ENCODE results near the gene FBXO45. TPM values are rescaled to one million over a fixed set of nuclear protein-coding genes. Genes with fewer than 3 reads are reported as not detected.

Gene FBXO45
- total RNA-seq, 1 donor from 2014 or later = 11.3 TPM

DNA sequence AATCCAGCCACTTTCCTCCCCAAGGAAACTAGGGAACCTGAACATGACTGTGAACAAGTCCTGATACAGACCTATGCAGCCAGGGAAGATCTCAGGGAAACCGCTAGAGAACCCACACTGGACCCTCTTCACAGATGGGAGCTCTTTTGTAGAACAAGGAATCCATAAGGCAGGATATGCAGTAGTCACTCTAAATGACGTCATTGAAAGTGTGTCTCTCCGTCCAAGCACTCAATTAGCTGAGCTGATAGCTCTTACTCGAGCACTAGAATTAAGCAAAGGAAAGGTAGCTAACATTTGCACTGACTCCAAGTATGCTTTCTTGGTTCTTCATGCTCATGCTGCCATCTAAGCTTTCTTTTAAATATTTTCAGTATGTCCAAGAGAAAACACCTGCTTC lies 43.3 kb upstream of the FBXO45 start:
- Histone ChIP-seq H3K27ac (ENCODE audit: low read depth, low read length) (no peak overlapping the region), H3K4me1 (ENCODE audit: insufficient read depth, low read length) (peaks cover 3% of the 10 kb centered on the region), H3K9ac (ENCODE audit: low read length) (no peak overlapping the region), H3K27me3 (ENCODE audit: insufficient read depth, low read length) (no peaks in the 10 kb centered on the region), H4K20me1 (ENCODE audit: insufficient read depth, low read length) (no peaks in the 10 kb centered on the region), H3K9me3 (ENCODE audit: insufficient read depth, low read depth, low read length) (peaks cover 4% of the 10 kb centered on the region), H2AFZ (ENCODE audit: low read depth, low read length) (no peak overlapping the region), H3K79me2 (ENCODE audit: insufficient read depth, low read length) (no peaks in the 10 kb centered on the region), H3K4me2 (ENCODE audit: low read length) (no peak overlapping the region), H3K36me3 (ENCODE audit: insufficient read depth, low read length) (no peaks in the 10 kb centered on the region), H3K4me3 (ENCODE audit: insufficient read depth, low read depth, low read length) (no peak overlapping the region)
- TF ChIP-seq CTCF (IDR thresholded peaks at IDR 0.05; ENCODE audit: insufficient read depth, low read depth, low read length) (no peak), EZH2 (IDR thresholded peaks at IDR 0.05; ENCODE audit: insufficient read depth, low read length) (no peak)
- no peaks in the 10 kb centered on the region for H3K27me3 Mint-ChIP-seq (ENCODE audit: low read depth, unreplicated experiment)
- no peak overlapping the region for H3K4me3 Mint-ChIP-seq (ENCODE audit: unreplicated experiment)
- DNase-seq (ENCODE audit: low read depth) = no peak
- H3K27ac Mint-ChIP-seq (ENCODE audit: unreplicated experiment) = no peak overlapping the region
- FAIRE-seq = no peak
- peaks cover 4% of the 10 kb centered on the region for H3K4me1 Mint-ChIP-seq (ENCODE audit: low read depth, unreplicated experiment)
- peaks cover 3% of the 10 kb centered on the region for H3K36me3 Mint-ChIP-seq (ENCODE audit: low read depth, unreplicated experiment)
- peaks cover 19% of the 10 kb centered on the region for H3K9me3 Mint-ChIP-seq (ENCODE audit: unreplicated experiment)

DNA sequence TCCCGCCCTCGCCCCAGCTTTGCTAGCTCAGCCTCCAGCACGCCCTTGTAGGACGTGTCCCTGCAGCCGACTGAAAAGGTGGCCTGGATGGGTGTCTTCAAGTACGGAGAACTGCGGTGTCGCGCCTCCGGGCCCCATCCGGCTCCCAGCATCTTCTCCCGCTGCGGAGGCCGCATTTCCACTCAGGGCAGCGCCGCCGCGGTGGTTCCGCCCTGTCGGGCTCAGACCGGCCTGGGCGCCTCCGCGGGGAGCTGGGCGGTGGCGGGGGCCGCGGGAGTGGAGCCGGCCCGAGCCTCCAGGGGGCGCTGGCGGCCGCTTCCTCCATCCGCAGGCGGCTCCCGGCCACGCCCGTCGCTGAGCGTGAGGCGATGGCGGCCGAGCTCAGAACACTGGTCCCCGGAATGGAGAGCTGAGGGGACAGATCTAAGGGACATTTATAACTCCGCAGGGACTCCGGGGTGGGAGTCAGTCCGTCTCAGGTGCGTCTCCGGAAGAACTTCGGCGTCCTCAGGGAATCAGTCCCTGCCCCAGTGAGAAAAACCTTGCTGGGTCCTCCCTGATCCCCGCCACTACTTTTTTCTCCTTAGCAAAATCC lies 39.7 kb upstream of the FBXO45 start:
- Histone ChIP-seq H3K36me3 (ENCODE audit: insufficient read depth, low read length) (no peaks in the 10 kb centered on the region), H4K20me1 (ENCODE audit: insufficient read depth, low read length) (no peaks in the 10 kb centered on the region), H3K4me2 (ENCODE audit: low read length) (peak overlapping the region; percentile 88), H2AFZ (ENCODE audit: low read depth, low read length) (peak overlapping the region; percentile 98), H3K79me2 (ENCODE audit: insufficient read depth, low read length) (no peaks in the 10 kb centered on the region), H3K9ac (ENCODE audit: low read length) (peak overlapping the region; percentile 77), H3K9me3 (ENCODE audit: insufficient read depth, low read depth, low read length) (no peaks in the 10 kb centered on the region), H3K27ac (ENCODE audit: low read depth, low read length) (no peak overlapping the region), H3K27me3 (ENCODE audit: insufficient read depth, low read length) (no peaks in the 10 kb centered on the region), H3K4me1 (ENCODE audit: insufficient read depth, low read length) (peaks cover 3% of the 10 kb centered on the region), H3K4me3 (ENCODE audit: insufficient read depth, low read depth, low read length) (peak overlapping the region; percentile 58)
- FAIRE-seq (no peak), DNase-seq (ENCODE audit: low read depth) (peak; percentile 31)
- peak overlapping the region; percentile 34 for H3K4me3 Mint-ChIP-seq (ENCODE audit: unreplicated experiment)
- peaks cover 18% of the 10 kb centered on the region for H3K9me3 Mint-ChIP-seq (ENCODE audit: unreplicated experiment)
- peaks cover 2% of the 10 kb centered on the region for H3K36me3 Mint-ChIP-seq (ENCODE audit: low read depth, unreplicated experiment)
- peaks cover 4% of the 10 kb centered on the region for H3K4me1 Mint-ChIP-seq (ENCODE audit: low read depth, unreplicated experiment)
- no peak for TF ChIP-seq EZH2 (IDR thresholded peaks at IDR 0.05; ENCODE audit: insufficient read depth, low read length)
- TF ChIP-seq CTCF (IDR thresholded peaks at IDR 0.05; ENCODE audit: insufficient read depth, low read depth, low read length) = peak; percentile 26
- no peaks in the 10 kb centered on the region for H3K27me3 Mint-ChIP-seq (ENCODE audit: low read depth, unreplicated experiment)
- H3K27ac Mint-ChIP-seq (ENCODE audit: unreplicated experiment) = no peak overlapping the region

GRCh38 chr3:196531418-196531817 lies 37.0 kb upstream of the FBXO45 start:
- Mint-ChIP-seq H3K36me3 (ENCODE audit: low read depth, unreplicated experiment) (peaks cover 2% of the 10 kb centered on the region), H3K4me3 (ENCODE audit: unreplicated experiment) (no peak overlapping the region), H3K4me1 (ENCODE audit: low read depth, unreplicated experiment) (peaks cover 4% of the 10 kb centered on the region), H3K27ac (ENCODE audit: unreplicated experiment) (no peak overlapping the region), H3K27me3 (ENCODE audit: low read depth, unreplicated experiment) (no peaks in the 10 kb centered on the region), H3K9me3 (ENCODE audit: unreplicated experiment) (peaks cover 11% of the 10 kb centered on the region)
- Histone ChIP-seq H3K4me1 (ENCODE audit: insufficient read depth, low read length) (peaks cover 3% of the 10 kb centered on the region), H3K9ac (ENCODE audit: low read length) (no peak overlapping the region), H3K79me2 (ENCODE audit: insufficient read depth, low read length) (no peaks in the 10 kb centered on the region), H4K20me1 (ENCODE audit: insufficient read depth, low read length) (no peaks in the 10 kb centered on the region), H3K27me3 (ENCODE audit: insufficient read depth, low read length) (no peaks in the 10 kb centered on the region), H3K9me3 (ENCODE audit: insufficient read depth, low read depth, low read length) (no peaks in the 10 kb centered on the region), H3K4me3 (ENCODE audit: insufficient read depth, low read depth, low read length) (no peak overlapping the region), H2AFZ (ENCODE audit: low read depth, low read length) (no peak overlapping the region), H3K36me3 (ENCODE audit: insufficient read depth, low read length) (no peaks in the 10 kb centered on the region), H3K4me2 (ENCODE audit: low read length) (no peak overlapping the region), H3K27ac (ENCODE audit: low read depth, low read length) (no peak overlapping the region)
- TF ChIP-seq CTCF (IDR thresholded peaks at IDR 0.05; ENCODE audit: insufficient read depth, low read depth, low read length) (no peak), EZH2 (IDR thresholded peaks at IDR 0.05; ENCODE audit: insufficient read depth, low read length) (no peak)
- DNase-seq (ENCODE audit: low read depth) = no peak
- FAIRE-seq = no peak
